Gastrocnemius medialis (tissue), 4 donors: ENCODE results near the gene CDK5RAP1. TPM values are rescaled to one million over a fixed set of nuclear protein-coding genes. Genes with fewer than 3 reads are reported as not detected.

Source experiments
- ATAC-seq, 2 donors: fragments of 150-250 bp; one replicate each; pipeline ENCODE4 v1.9.1; 2016
- DNase-seq, 2 donors: peaks; one replicate each; pipeline ENCODE4 v3.0.0-alpha.2; 2019
- H3K27ac ChIP-seq, 4 donors: fragments of 200-600 bp; sonication (generic); 1 replicate in 1 of 4; 2 replicates in 3 of 4; pipeline ENCODE4 v1.5.1; 2016 to 2018; ENCODE audit warnings: mild to moderate bottlenecking in 2 of 4, moderate library complexity in 1 of 4
- H3K27me3 ChIP-seq, 3 donors: fragments of 200-600 bp; sonication (generic) in 2 of 3; 1 replicate in 1 of 3; 2 replicates in 2 of 3; pipeline versions ENCODE4 v1.5.1 to v1.6.0; 2016 to 2019; ENCODE audit warnings: mild to moderate bottlenecking in 1 of 3, moderate library complexity in 1 of 3
- H3K36me3 ChIP-seq, 2 donors: fragments of 200-600 bp; sonication (generic) in 1 of 2; one replicate each; pipeline ENCODE4 v1.5.1; 2017 to 2018
- H3K4me1 ChIP-seq, 2 donors: fragments of 200-600 bp; sonication (generic) in 1 of 2; one replicate each; pipeline ENCODE4 v1.5.1; 2016 to 2017; ENCODE audit warnings: mild to moderate bottlenecking in 2 of 2
- H3K4me3 ChIP-seq, 4 donors: fragments of 200-600 bp; sonication (generic) in 3 of 4; 1 replicate in 1 of 4; 2 replicates in 3 of 4; pipeline ENCODE4 v1.5.1; 2016 to 2019; ENCODE audit warnings: mild to moderate bottlenecking in 2 of 4
- H3K9me3 ChIP-seq, 3 donors: fragments of 200-600 bp; sonication (generic) in 2 of 3; 1 replicate in 1 of 3; 2 replicates in 2 of 3; pipeline ENCODE4 v1.5.1; 2016 to 2019
- POLR2A ChIP-seq, 2 donors: fragments of 450-650 bp; IDR thresholded peaks; one replicate each; pipeline ENCODE4 v1.6.1; 2017; ENCODE audit warnings: antibody characterized with exemption in 2 of 2, mild to moderate bottlenecking in 2 of 2, moderate library complexity in 2 of 2
- in situ Hi-C, 4 donors: fragments of 200-750 bp; cut with MboI; loops; one replicate each; pipeline versions ENCODE4 v1.15.0 to v1.8.0; 2017; ENCODE audit warnings: low sequenced_read_pairs in 4 of 4
- intact Hi-C: fragments of 100-400 bp; cut with DNase I; formaldehyde crosslinking; loops from one replicate; pipeline ENCODE4 v1.15.1; 2023; ENCODE audit warnings: low total_unique reads
- total RNA-seq, 4 donors: library from RNA; depleted of rRNA; stranded (reverse); fragments of >200 nt; gene quantifications; one replicate each; pipeline versions ENCODE4 v1.1.0 to v1.2.3, GENCODE V29; 2016
- TF ChIP-seq, protein P1 (sequence below), 5 experiments: fragments of 450-650 bp in 3 of 5; fragments of 200-600 bp in 2 of 5; sonication (generic) in 2 of 5; IDR thresholded peaks in 4 of 5; conservative IDR thresholded peaks in 1 of 5; 1 replicate in 4 of 5; 2 replicates in 1 of 5; pipeline ENCODE4 v1.5.1; 2016 to 2019; ENCODE audit warnings: antibody characterized with exemption in 5 of 5, mild to moderate bottlenecking in 3 of 5, moderate library complexity in 3 of 5

Gene CDK5RAP1
- total RNA-seq, 4 donors from 2014 or later: 23.2 to 27.6 (median 25.8) TPM

- H3K36me3 ChIP-seq: no peaks in the 10 kb centered on the region
- DNase-seq: no peak
- no peaks in the 10 kb centered on the region for H3K4me1 ChIP-seq
- no peak for ATAC-seq
- no peak overlapping the region for H3K27ac ChIP-seq
- in situ Hi-C loops: loop anchor here in 1 of 4 donors (25.0 kb wide), 1 partner anchor 104 kb away; the partner anchor contains the start of gene BPIFA3
- H3K4me3 ChIP-seq: no peak overlapping the region
- H3K9me3 ChIP-seq: no peaks in the 10 kb centered on the region
- intact Hi-C loops: no loop called here
- peaks cover 0 to 3% (median 0%) of the 10 kb centered on the region in 3 donors for H3K27me3 ChIP-seq
- TF ChIP-seq, protein P1, sequence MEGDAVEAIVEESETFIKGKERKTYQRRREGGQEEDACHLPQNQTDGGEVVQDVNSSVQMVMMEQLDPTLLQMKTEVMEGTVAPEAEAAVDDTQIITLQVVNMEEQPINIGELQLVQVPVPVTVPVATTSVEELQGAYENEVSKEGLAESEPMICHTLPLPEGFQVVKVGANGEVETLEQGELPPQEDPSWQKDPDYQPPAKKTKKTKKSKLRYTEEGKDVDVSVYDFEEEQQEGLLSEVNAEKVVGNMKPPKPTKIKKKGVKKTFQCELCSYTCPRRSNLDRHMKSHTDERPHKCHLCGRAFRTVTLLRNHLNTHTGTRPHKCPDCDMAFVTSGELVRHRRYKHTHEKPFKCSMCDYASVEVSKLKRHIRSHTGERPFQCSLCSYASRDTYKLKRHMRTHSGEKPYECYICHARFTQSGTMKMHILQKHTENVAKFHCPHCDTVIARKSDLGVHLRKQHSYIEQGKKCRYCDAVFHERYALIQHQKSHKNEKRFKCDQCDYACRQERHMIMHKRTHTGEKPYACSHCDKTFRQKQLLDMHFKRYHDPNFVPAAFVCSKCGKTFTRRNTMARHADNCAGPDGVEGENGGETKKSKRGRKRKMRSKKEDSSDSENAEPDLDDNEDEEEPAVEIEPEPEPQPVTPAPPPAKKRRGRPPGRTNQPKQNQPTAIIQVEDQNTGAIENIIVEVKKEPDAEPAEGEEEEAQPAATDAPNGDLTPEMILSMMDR (IDR thresholded peaks at IDR 0.05 in 4 of 5, conservative IDR thresholded peaks at IDR 0.05 in 1 of 5): no peak
- TF ChIP-seq POLR2A (IDR thresholded peaks at IDR 0.05): no peak
These were observed 85.0 kb downstream of the CDK5RAP1 start for GRCh38 chr20:33316343-33316742.

DNA sequence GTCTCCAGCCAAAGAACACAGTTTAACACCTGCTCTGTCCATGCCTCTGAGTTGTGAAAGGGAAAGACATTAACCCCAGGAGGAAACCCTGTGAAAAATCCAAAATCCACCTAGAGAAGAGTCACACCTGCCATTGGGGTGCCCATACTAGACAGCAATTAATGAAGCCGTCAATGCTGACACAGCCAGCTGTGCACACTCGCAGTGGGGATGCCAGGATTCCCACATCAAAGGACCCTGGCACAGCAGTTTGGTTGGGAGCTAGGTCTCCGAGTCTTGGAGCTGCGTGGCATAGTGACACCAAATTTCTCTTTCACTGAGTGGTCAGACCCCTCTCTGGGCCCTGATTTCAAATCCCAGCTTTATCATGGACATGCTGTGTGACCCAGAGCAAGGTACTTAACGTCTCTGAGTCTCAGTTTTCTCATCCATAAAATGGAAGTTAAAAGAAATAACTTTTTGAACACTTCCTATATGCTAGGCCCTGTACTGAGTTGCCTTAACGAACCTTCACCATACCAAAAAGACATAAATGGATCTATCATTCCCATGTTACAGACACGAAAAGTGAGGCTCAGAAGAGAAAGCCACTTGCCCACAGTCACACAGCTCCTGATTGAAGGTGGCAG, 87.5 kb downstream of the CDK5RAP1 start:
- peaks cover 0 to 3% (median 0%) of the 10 kb centered on the region in 3 donors for H3K27me3 ChIP-seq
- no peaks in the 10 kb centered on the region for H3K36me3 ChIP-seq
- H3K27ac ChIP-seq: no peak overlapping the region
- no peaks in the 10 kb centered on the region for H3K9me3 ChIP-seq
- in situ Hi-C loops: loop anchor here in 1 of 4 donors (25.0 kb wide), 1 partner anchor 101 kb away; the partner anchor contains the start of gene BPIFA3
- H3K4me1 ChIP-seq: no peaks in the 10 kb centered on the region
- ATAC-seq: no peak
- no peak for DNase-seq
- TF ChIP-seq, protein P1 (IDR thresholded peaks at IDR 0.05 in 4 of 5, conservative IDR thresholded peaks at IDR 0.05 in 1 of 5): no peak
- TF ChIP-seq POLR2A (IDR thresholded peaks at IDR 0.05): no peak
- intact Hi-C loops: no loop called here
- H3K4me3 ChIP-seq: no peak overlapping the region

GRCh38 chr20:33312583-33312982, 88.7 kb downstream of the CDK5RAP1 start:
- H3K9me3 ChIP-seq: no peaks in the 10 kb centered on the region
- in situ Hi-C loops (loop anchor here in 1 of 4 donors (25.0 kb wide), 1 partner anchor 100 kb away; the partner anchor contains the start of gene BPIFA3), intact Hi-C loops (no loop called here)
- no peaks in the 10 kb centered on the region for H3K27me3 ChIP-seq
- no peak for DNase-seq
- no peaks in the 10 kb centered on the region for H3K4me1 ChIP-seq
- TF ChIP-seq, protein P1 (IDR thresholded peaks at IDR 0.05 in 4 of 5, conservative IDR thresholded peaks at IDR 0.05 in 1 of 5): no peak
- no peak for TF ChIP-seq POLR2A (IDR thresholded peaks at IDR 0.05)
- ATAC-seq: no peak
- no peaks in the 10 kb centered on the region for H3K36me3 ChIP-seq
- H3K27ac ChIP-seq: no peak overlapping the region
- no peak overlapping the region for H3K4me3 ChIP-seq

DNA sequence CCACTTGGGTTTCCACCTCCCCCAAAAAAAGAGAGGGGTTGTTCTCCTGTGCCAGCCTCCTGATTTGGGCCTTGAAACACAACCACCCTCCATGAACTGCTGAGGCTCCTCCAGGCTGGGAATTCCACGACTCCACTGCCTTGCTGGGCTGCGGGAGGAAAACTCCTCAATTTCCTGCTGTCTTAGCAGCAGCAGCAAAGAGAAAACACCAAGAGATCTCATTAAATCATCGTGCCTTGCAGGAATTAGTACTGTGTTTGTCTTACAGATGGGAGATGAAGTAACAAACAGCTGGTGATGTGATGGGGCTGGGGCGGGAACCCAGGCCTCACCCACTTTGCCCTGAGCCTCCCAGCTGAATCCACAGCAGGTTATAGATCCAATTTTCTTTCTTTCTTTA, 89.3 kb downstream of the CDK5RAP1 start:
- ATAC-seq (no peak), DNase-seq (no peak)
- H3K36me3 ChIP-seq: no peaks in the 10 kb centered on the region
- H3K27me3 ChIP-seq: no peaks in the 10 kb centered on the region
- H3K4me1 ChIP-seq: no peaks in the 10 kb centered on the region
- no peaks in the 10 kb centered on the region for H3K9me3 ChIP-seq
- no peak for TF ChIP-seq POLR2A (IDR thresholded peaks at IDR 0.05)
- TF ChIP-seq, protein P1 (IDR thresholded peaks at IDR 0.05 in 4 of 5, conservative IDR thresholded peaks at IDR 0.05 in 1 of 5): no peak
- intact Hi-C loops (no loop called here), in situ Hi-C loops (loop anchor here in 1 of 4 donors (25.0 kb wide), 1 partner anchor 100 kb away; the partner anchor contains the start of gene BPIFA3)
- H3K4me3 ChIP-seq: no peak overlapping the region
- no peak overlapping the region for H3K27ac ChIP-seq
